GM12878 (cell line): ENCODE results near the gene MVK. TPM values are rescaled to one million over a fixed set of nuclear protein-coding genes. Genes with fewer than 3 reads are reported as not detected.

ENCODE experiments used
- ATAC-seq: fragments of 200-7000 bp; cut with Tn5 transposase; 3 replicates; pipeline ENCODE4 v1.9.1; 2020; ENCODE audit warnings: mild to moderate bottlenecking, moderate library complexity
- BruUV-seq: library from RNA; stranded (reverse); fragments of 400-500 nt; replicated peaks from 2 replicates; lab custom pipeline; 2021; lab: Mats Ljungman, UMichigan
- CTCF ChIA-PET: fragments of 300-600 bp; sonication (Branson Sonifier 250); formaldehyde crosslinking; extraction: SDS; loops from one replicate; lab custom pipeline; 2021; ENCODE audit warnings: inconsistent platforms; lab: Yijun Ruan, JAX
- POLR2A ChIA-PET: fragments of 350-600 bp; formaldehyde crosslinking; extraction: SDS; loops from one replicate; lab custom pipeline; 2021; ENCODE audit warnings: inconsistent platforms; lab: Charles Lee
- RAD21 ChIA-PET: fragments of 300-600 bp; sonication (Branson Sonifier 250); formaldehyde crosslinking; loops from one replicate; lab custom pipeline; 2023; ENCODE audit warnings: antibody characterized with exemption; ENCODE audit not compliant: unreplicated experiment; lab: Charles Lee
- SMC1A ChIA-PET: fragments of 300-600 bp; sonication (Branson Sonifier 250); formaldehyde crosslinking; loops from one replicate; lab custom pipeline; 2023; ENCODE audit not compliant: unreplicated experiment, uncharacterized antibody; lab: Charles Lee
- DNase-seq: peaks from one replicate; pipeline ENCODE4 v3.0.0-alpha.2; 2011; ENCODE audit warnings: low read depth, low spot score
- FAIRE-seq: peaks from 3 replicates; lab custom pipeline; 2011; peaks lifted over from hg19 to GRCh38; lab: Jason Lieb, UNC
- H2AFZ ChIP-seq: 2 replicates; pipeline ENCODE4 v1.6.0; 2011; ENCODE audit warnings: low read depth, low read length, control low read depth; ENCODE audit not compliant: control insufficient read depth
- H3K27ac ChIP-seq: 2 replicates; pipeline ENCODE4 v1.5.1; 2011; ENCODE audit warnings: control low read depth; ENCODE audit not compliant: control insufficient read depth, insufficient read depth
- H3K27me3 ChIP-seq, 2 experiments: replicated peaks in 1 of 2; 2 replicates each; pipeline versions ENCODE4 v1.6.0 to v1.6.1; 2011; ENCODE audit warnings: low read length in 1 of 2; ENCODE audit not compliant: control insufficient read depth in 2 of 2, insufficient read depth in 2 of 2
- H3K36me3 ChIP-seq, 2 experiments: 2 replicates each; pipeline ENCODE4 v1.5.1; 2011; ENCODE audit warnings: low read length in 1 of 2; ENCODE audit not compliant: control insufficient read depth in 2 of 2, insufficient read depth in 2 of 2
- H3K4me1 ChIP-seq: 2 replicates; pipeline ENCODE4 v1.6.1; 2011; ENCODE audit warnings: mild to moderate bottlenecking, low read length, moderate library complexity, mixed read lengths; ENCODE audit not compliant: control insufficient read depth, insufficient read depth
- H3K4me2 ChIP-seq: 2 replicates; pipeline ENCODE4 v1.6.0; 2011; ENCODE audit warnings: control low read depth; ENCODE audit not compliant: control insufficient read depth, insufficient read depth
- H3K4me3 ChIP-seq: fragments of 200-600 bp; sonication (generic); 2 replicates; pipeline ENCODE4 v1.5.1; 2016
- H3K79me2 ChIP-seq: 2 replicates; pipeline ENCODE4 v1.6.0; 2011; ENCODE audit warnings: low read length; ENCODE audit not compliant: control insufficient read depth, insufficient read depth
- H3K9ac ChIP-seq: 2 replicates; pipeline ENCODE4 v1.8.0; 2011; ENCODE audit warnings: low read length, control low read depth, mixed read lengths; ENCODE audit not compliant: control insufficient read depth, insufficient read depth
- H3K9me3 ChIP-seq: replicated peaks from 3 replicates; pipeline ENCODE4 v1.5.1; 2011; ENCODE audit warnings: mild to moderate bottlenecking, low read length; ENCODE audit not compliant: control insufficient read depth, insufficient read depth
- H4K20me1 ChIP-seq: 2 replicates; pipeline ENCODE4 v1.6.0; 2011; ENCODE audit not compliant: control insufficient read depth, insufficient read depth
- HDGF ChIP-seq: fragments of 450-650 bp; IDR thresholded peaks from 2 replicates; pipeline ENCODE4 v1.6.1; 2016; ENCODE audit warnings: antibody characterized with exemption
- NFYB ChIP-seq: IDR thresholded peaks from 2 replicates; pipeline ENCODE4 v1.6.1; 2011; ENCODE audit warnings: low read depth, mild to moderate bottlenecking, low read length, improper control_type of control experiment, moderate library complexity; ENCODE audit not compliant: insufficient read depth
- NRF1 ChIP-seq: conservative IDR thresholded peaks from 2 replicates; pipeline ENCODE4 v1.6.1; 2011; ENCODE audit warnings: mild to moderate bottlenecking, low read depth, low read length, improper control_type of control experiment
- PAX5 ChIP-seq: IDR thresholded peaks from 2 replicates; pipeline ENCODE4 v1.6.1; 2011; ENCODE audit warnings: low read depth, low read length, borderline replicate concordance
- RELA ChIP-seq: fragments of 450-650 bp; IDR thresholded peaks from 2 replicates; pipeline ENCODE4 v1.8.0; 2014; ENCODE audit warnings: borderline replicate concordance; ENCODE audit not compliant: partially characterized antibody
- SPI1 ChIP-seq: IDR thresholded peaks from 2 replicates; pipeline ENCODE4 v1.6.1; 2011; ENCODE audit warnings: low read depth, mild to moderate bottlenecking, low read length, moderate library complexity, borderline replicate concordance; ENCODE audit not compliant: insufficient read depth
- SREBF1 ChIP-seq: IDR thresholded peaks from 2 replicates; pipeline ENCODE4 v1.6.1; 2012; ENCODE audit warnings: mild to moderate bottlenecking, low read length
- WGBS: methylation state at CpG from one replicate; pipeline ENCODE4 v1.1.6; 2016; ENCODE audit warnings: low lambda C conversion rate; ENCODE audit not compliant: insufficient replicate concordance, insufficient coverage; ENCODE audit errors: missing lambda C conversion rate; 5-methylcytosine and 5-hydroxymethylcytosine counted together
- in situ Hi-C: fragments of 300-500 bp; cut with MboI; formaldehyde crosslinking; loops from 9 replicates; pipeline ENCODE4 v1.14.3; 2018; ENCODE audit warnings: mixed read lengths
- intact Hi-C: fragments of 100-400 bp; cut with micrococcal nuclease; formaldehyde crosslinking; loops from one replicate; pipeline ENCODE4 v1.14.2; 2022; ENCODE audit not compliant: unreplicated experiment
- polyA plus RNA-seq, 11 experiments: library from polyadenylated mRNA; depleted of rRNA in 4 of 11; unstranded in 6 of 11; stranded (reverse) in 5 of 11; fragments of >200 nt; fragmentation: Nextera tagmentation in 4 of 11; fragmentation: Illumina TruSeq in 1 of 11; extraction: Ambion mirVana in 4 of 11; extraction: Trizol in 1 of 11; gene quantifications; 1 replicate in 1 of 11; 2 replicates in 10 of 11; pipeline versions ENCODE4 v1.2.1 to v1.2.3, GENCODE V29; 2011 to 2016; ENCODE audit warnings: inconsistent platforms in 2 of 11, missing spikeins in 2 of 11, low read depth in 1 of 11
- total RNA-seq, 4 experiments: library from RNA; depleted of rRNA in 3 of 4; stranded (reverse); fragments of >200 nt in 3 of 4; fragmentation: Illumina TruSeq in 1 of 4; extraction: Trizol in 1 of 4; gene quantifications; 2 replicates each; pipeline versions ENCODE4 v1.2.1 to v1.2.3, GENCODE V29; 2013 to 2021
- TF ChIP-seq, protein P1 (sequence below): IDR thresholded peaks from 2 replicates; pipeline ENCODE4 v1.6.1; 2011; ENCODE audit warnings: borderline replicate concordance, low read depth, mild to moderate bottlenecking, moderate library complexity, low read length; ENCODE audit not compliant: insufficient read depth, poor library complexity, severe bottlenecking
- TF ChIP-seq, protein P2 (sequence below), 3 experiments: IDR thresholded peaks in 2 of 3; conservative IDR thresholded peaks in 1 of 3; 2 replicates each; pipeline ENCODE4 v1.5.1; 2011; ENCODE audit warnings: low read depth in 3 of 3, low read length in 3 of 3, mild to moderate bottlenecking in 3 of 3, control low read depth in 2 of 3, moderate library complexity in 2 of 3, inconsistent platforms in 1 of 3, mixed read lengths in 1 of 3; ENCODE audit not compliant: control insufficient read depth in 2 of 3, insufficient read depth in 1 of 3; ENCODE audit errors: extremely low read depth in 1 of 3

MVK gene
- total and polyA plus RNA-seq, 10 of the 15 experiments (the other 5 are each of a cell fraction or from before 2014, with no cell fraction given): 0.24 to 46.7 (median 31.9) TPM

DNA sequence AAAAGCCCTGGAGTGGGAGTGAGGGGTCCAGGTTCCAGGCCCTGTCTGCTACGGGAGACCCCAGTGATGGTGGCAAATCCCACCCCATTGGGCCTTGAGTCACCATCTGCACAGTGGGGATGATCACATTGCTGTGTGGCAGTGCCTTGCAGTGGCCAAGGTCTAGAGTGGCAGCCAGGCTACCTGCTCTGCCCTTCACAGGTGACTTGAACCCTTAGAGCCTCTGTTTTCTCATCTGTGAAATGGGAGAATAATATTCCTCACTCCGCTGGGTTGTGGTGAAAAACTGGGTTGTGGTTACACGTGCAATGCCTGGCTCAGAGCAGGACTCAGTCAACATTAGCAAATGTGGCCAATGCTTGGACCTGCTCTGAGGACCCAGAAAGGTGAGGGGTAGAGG lies 58.2 kb downstream of the MVK start:
- no peaks in the 10 kb centered on the region for H3K9me3 ChIP-seq
- TF ChIP-seq PAX5 (no peak), NRF1 (no peak), SREBF1 (no peak), SPI1 (no peak), NFYB (no peak), HDGF (no peak), RELA (no peak)
- TF ChIP-seq, protein P1, sequence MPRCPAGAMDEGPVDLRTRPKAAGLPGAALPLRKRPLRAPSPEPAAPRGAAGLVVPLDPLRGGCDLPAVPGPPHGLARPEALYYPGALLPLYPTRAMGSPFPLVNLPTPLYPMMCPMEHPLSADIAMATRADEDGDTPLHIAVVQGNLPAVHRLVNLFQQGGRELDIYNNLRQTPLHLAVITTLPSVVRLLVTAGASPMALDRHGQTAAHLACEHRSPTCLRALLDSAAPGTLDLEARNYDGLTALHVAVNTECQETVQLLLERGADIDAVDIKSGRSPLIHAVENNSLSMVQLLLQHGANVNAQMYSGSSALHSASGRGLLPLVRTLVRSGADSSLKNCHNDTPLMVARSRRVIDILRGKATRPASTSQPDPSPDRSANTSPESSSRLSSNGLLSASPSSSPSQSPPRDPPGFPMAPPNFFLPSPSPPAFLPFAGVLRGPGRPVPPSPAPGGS: peak; percentile 36
- TF ChIP-seq, protein P2, sequence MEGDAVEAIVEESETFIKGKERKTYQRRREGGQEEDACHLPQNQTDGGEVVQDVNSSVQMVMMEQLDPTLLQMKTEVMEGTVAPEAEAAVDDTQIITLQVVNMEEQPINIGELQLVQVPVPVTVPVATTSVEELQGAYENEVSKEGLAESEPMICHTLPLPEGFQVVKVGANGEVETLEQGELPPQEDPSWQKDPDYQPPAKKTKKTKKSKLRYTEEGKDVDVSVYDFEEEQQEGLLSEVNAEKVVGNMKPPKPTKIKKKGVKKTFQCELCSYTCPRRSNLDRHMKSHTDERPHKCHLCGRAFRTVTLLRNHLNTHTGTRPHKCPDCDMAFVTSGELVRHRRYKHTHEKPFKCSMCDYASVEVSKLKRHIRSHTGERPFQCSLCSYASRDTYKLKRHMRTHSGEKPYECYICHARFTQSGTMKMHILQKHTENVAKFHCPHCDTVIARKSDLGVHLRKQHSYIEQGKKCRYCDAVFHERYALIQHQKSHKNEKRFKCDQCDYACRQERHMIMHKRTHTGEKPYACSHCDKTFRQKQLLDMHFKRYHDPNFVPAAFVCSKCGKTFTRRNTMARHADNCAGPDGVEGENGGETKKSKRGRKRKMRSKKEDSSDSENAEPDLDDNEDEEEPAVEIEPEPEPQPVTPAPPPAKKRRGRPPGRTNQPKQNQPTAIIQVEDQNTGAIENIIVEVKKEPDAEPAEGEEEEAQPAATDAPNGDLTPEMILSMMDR (IDR thresholded peaks at IDR 0.05 in 2 of 3, conservative IDR thresholded peaks at IDR 0.05 in 1 of 3; ENCODE audit: control insufficient read depth in 2 of 3, extremely low read depth in 1 of 3, insufficient read depth in 1 of 3, low read depth in 3 of 3, low read length in 3 of 3): no peak
- WGBS: 42% methylated on average over 3 of the region's 3 CpGs
- no peak overlapping the region for H3K9ac ChIP-seq
- H3K4me1 ChIP-seq: no peaks in the 10 kb centered on the region
- no peak overlapping the region for H2AFZ ChIP-seq
- BruUV-seq: no TSS peak
- H3K4me2 ChIP-seq: no peak overlapping the region
- ChIA-PET RAD21 (no interaction called here), CTCF (no interaction called here), POLR2A (no interaction called here), SMC1A (no interaction called here)
- H3K27me3 ChIP-seq: no peaks in the 10 kb centered on the region
- in situ Hi-C loops (no loop called here), intact Hi-C loops (no loop called here)
- H4K20me1 ChIP-seq: no peaks in the 10 kb centered on the region
- no peaks in the 10 kb centered on the region for H3K79me2 ChIP-seq
- no peak for FAIRE-seq
- H3K27ac ChIP-seq: no peak overlapping the region
- DNase-seq: no peak
- ATAC-seq: no peak
- H3K4me3 ChIP-seq: no peak overlapping the region
- no peaks in the 10 kb centered on the region for H3K36me3 ChIP-seq
